Lung (tissue), 12 donors: ENCODE results near the gene INTS4. TPM values are rescaled to one million over a fixed set of nuclear protein-coding genes. Genes with fewer than 3 reads are reported as not detected.

Experiments
- ATAC-seq: fragments of 200-7000 bp; cut with Tn5 transposase; one replicate; pipeline ENCODE4 v1.9.1; 2020; ENCODE audit warnings: moderate number of reproducible peaks; ENCODE audit not compliant: insufficient read depth, low FRiP score
- DNase-seq, 3 donors: peaks; one replicate each; pipeline ENCODE4 v3.0.0-alpha.2; 2013 to 2017
- H3K27ac ChIP-seq, 2 donors: one replicate each; pipeline ENCODE4 v1.5.1; 2013; ENCODE audit warnings: mild to moderate bottlenecking in 2 of 2, moderate library complexity in 2 of 2, control low read depth in 1 of 2, inconsistent platforms in 1 of 2, low read depth in 1 of 2, low read length in 1 of 2
- H3K27me3 ChIP-seq, 3 donors: one replicate each; pipeline ENCODE4 v1.5.1; 2013; ENCODE audit warnings: low read length in 2 of 3; ENCODE audit not compliant: control insufficient read depth in 3 of 3, insufficient read depth in 3 of 3
- H3K36me3 ChIP-seq, 4 donors: one replicate each; pipeline ENCODE4 v1.5.1; 2013; ENCODE audit warnings: low read length in 4 of 4, mild to moderate bottlenecking in 1 of 4, moderate library complexity in 1 of 4; ENCODE audit not compliant: control insufficient read depth in 4 of 4, insufficient read depth in 4 of 4
- H3K4me1 ChIP-seq, 5 donors: one replicate each; pipeline ENCODE4 v1.5.1; 2013; ENCODE audit warnings: low read length in 5 of 5, mild to moderate bottlenecking in 2 of 5, moderate library complexity in 1 of 5; ENCODE audit not compliant: control insufficient read depth in 5 of 5, insufficient read depth in 5 of 5
- H3K4me3 ChIP-seq: one replicate; pipeline ENCODE4 v1.5.1; 2013; ENCODE audit warnings: mild to moderate bottlenecking, control low read depth, moderate library complexity
- H3K9ac ChIP-seq, 2 donors: one replicate each; pipeline ENCODE4 v1.5.1; 2013; ENCODE audit warnings: low read length in 2 of 2, control low read depth in 1 of 2; ENCODE audit not compliant: insufficient read depth in 1 of 2
- H3K9me3 ChIP-seq, 4 donors: one replicate each; pipeline ENCODE4 v1.5.1; 2013; ENCODE audit warnings: low read length in 3 of 4, mild to moderate bottlenecking in 1 of 4, moderate library complexity in 1 of 4; ENCODE audit not compliant: control insufficient read depth in 4 of 4, insufficient read depth in 3 of 4
- WGBS, 2 donors: extraction: QIAGEN DNeasy Blood & Tissue Kit; methylation state at CpG; one replicate each; pipeline ENCODE4 v1.1.7; 2013; 5-methylcytosine and 5-hydroxymethylcytosine counted together
- polyA plus RNA-seq, 2 donors: library from polyadenylated mRNA; stranded (reverse); fragments of 200-250 nt; gene quantifications; one replicate each; pipeline ENCODE4 v1.2.1, GENCODE V29; 2013
- total RNA-seq, 2 donors: library from RNA; depleted of rRNA in 1 of 2; stranded (reverse); fragments of >200 nt in 1 of 2; gene quantifications; one replicate each; pipeline ENCODE4 v1.2.1, GENCODE V29; 2014 to 2021
- TF ChIP-seq, protein P1 (sequence below): IDR thresholded peaks from 2 replicates; pipeline ENCODE4 v1.5.1; 2012; ENCODE audit warnings: mild to moderate bottlenecking; ENCODE audit errors: control extremely low read depth, extremely low read depth
- donor health status: control.
- donor health status: control.
- donor health status: Bipolar disorder and iron deficiency.
- donor health status: healthy.
- donor health status: DM: yes; HTN: yes; CAD: no.

The INTS4 gene
- total and polyA plus RNA-seq, 4 donors = 15.8 to 56.2 (median 22.9) TPM

DNA sequence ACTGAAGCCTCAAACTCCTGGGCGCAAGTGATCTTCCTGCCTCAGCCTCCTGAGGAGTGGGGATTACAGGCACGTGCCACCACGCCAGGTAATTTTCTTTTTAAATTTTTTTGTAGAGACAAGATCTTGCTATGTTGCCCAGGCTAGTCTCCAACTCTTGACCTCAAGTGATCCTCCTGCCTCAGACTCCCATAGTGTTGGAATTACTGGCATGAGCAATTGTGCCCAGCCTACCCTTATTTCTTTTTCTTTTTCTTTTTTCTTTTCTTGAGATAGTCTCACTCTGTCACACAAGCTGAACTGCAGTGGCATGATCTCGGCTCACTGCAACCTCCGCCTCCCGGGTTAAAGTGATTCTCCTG, 109.7 kb downstream of the INTS4 start:
- WGBS, 2 donors = 97% methylated on average over 6 of the region's 6 CpGs
- DNase-seq (no peak), ATAC-seq (no peak)
- H3K9me3 ChIP-seq = no peaks in the 10 kb centered on the region
- no peaks in the 10 kb centered on the region for H3K4me1 ChIP-seq
- no peak overlapping the region for H3K27ac ChIP-seq
- H3K36me3 ChIP-seq = peaks cover 15 to 32% (median 23%) of the 10 kb centered on the region in 4 donors
- H3K4me3 ChIP-seq = no peak overlapping the region
- H3K9ac ChIP-seq = no peak overlapping the region
- H3K27me3 ChIP-seq = no peaks in the 10 kb centered on the region
- TF ChIP-seq, protein P1, sequence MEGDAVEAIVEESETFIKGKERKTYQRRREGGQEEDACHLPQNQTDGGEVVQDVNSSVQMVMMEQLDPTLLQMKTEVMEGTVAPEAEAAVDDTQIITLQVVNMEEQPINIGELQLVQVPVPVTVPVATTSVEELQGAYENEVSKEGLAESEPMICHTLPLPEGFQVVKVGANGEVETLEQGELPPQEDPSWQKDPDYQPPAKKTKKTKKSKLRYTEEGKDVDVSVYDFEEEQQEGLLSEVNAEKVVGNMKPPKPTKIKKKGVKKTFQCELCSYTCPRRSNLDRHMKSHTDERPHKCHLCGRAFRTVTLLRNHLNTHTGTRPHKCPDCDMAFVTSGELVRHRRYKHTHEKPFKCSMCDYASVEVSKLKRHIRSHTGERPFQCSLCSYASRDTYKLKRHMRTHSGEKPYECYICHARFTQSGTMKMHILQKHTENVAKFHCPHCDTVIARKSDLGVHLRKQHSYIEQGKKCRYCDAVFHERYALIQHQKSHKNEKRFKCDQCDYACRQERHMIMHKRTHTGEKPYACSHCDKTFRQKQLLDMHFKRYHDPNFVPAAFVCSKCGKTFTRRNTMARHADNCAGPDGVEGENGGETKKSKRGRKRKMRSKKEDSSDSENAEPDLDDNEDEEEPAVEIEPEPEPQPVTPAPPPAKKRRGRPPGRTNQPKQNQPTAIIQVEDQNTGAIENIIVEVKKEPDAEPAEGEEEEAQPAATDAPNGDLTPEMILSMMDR = no peak

DNA sequence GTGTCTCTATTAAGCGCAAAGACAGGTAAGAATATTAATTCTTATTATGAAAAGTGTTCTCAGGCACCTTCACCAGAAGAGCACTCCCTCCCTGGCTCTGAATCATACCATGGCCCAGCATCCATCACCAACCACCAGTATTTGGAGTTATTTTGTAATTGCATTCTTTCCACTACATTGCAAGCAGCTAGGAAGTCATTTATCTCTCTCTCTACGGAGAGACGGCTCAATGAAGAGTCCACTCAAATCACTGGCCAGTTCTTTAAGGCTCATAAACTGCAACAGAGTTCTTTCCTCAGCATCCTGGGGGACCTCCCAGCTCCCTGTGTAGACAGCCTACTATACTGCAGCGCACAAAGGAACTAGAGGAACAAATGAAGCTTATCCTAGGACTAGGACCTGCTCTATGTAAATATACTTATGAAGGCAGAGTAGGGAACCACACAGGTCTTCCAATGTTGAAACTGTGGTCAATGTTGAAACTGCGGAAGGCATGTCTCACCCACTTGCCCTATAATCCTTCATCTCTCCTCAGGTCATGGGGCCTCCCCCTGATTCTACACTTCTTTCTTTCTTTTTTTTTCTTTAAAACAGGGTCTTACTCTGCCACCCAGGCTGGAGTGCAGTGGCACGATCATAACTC, 110.2 kb downstream of the INTS4 start:
- no peak for DNase-seq

DNA sequence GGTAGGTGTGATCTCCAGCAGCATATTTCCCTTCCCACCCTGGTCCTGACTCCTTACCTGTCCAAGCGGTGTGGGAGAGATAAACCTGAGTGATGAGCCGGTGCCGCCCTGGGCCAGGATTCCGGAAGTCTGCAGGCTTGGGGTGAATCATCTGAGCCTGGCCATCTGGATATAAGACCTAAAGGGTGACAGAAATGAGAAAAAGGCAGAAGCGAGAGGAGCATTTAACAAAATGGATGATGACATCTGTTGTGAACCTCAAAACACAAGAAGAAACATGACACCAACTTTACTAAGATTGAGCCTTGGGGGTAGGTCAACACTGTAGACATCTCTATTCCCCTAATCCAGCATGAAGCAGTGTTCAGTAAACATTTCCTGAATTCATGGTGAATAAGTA, 110.7 kb downstream of the INTS4 start:
- Histone ChIP-seq H3K36me3 (peaks cover 13 to 37% (median 25%) of the 10 kb centered on the region in 4 donors), H3K27ac (no peak overlapping the region)
- TF ChIP-seq, protein P1 = no peak

More for the DNA sequence above, 110.2 kb downstream of the INTS4 start:
- Histone ChIP-seq H3K9ac (no peak overlapping the region), H3K27ac (no peak overlapping the region), H3K27me3 (no peaks in the 10 kb centered on the region), H3K36me3 (peaks cover 12 to 32% (median 23%) of the 10 kb centered on the region in 4 donors), H3K4me3 (no peak overlapping the region), H3K9me3 (no peaks in the 10 kb centered on the region), H3K4me1 (peaks cover 0 to 4% (median 0%) of the 10 kb centered on the region in 5 donors)
- TF ChIP-seq, protein P1 = no peak
- peak; percentile 19 for ATAC-seq
- WGBS, 2 donors = 67 to 82% methylated on average over 6 of the region's 6 CpGs

More for the DNA sequence above, 110.7 kb downstream of the INTS4 start:
- DNase-seq (no peak), ATAC-seq (no peak)
- no peaks in the 10 kb centered on the region for H3K27me3 ChIP-seq
- H3K4me3 ChIP-seq = no peak overlapping the region
- H3K9me3 ChIP-seq = peaks cover 0 to under 1% (median 0%) of the 10 kb centered on the region in 4 donors
- peaks cover 0 to 4% (median 0%) of the 10 kb centered on the region in 5 donors for H3K4me1 ChIP-seq
- 93 to 98% methylated on average over 5 of the region's 5 CpGs for WGBS, 2 donors
- H3K9ac ChIP-seq = no peak overlapping the region
